NCI-H2107 treated with DMSO at 0.1 percent for 48 hours (cell line): Measurements from ENCODE around the gene PPP1R12B.
"Not testable (repeated sequence)": the region's sequence is repeated elsewhere in the genome, so short reads cannot be mapped to it uniquely, and the experiment has no call there.

ENCODE experiments used
- DNase-seq: peaks from one replicate; lab custom pipeline; 2025; ENCODE audit not compliant: unreplicated experiment; lab: John Stamatoyannopoulos, UW

The PPP1R12B gene

GRCh38 chr1:202577381-202577780 lies 228.9 kb downstream of the PPP1R12B start:
- no peak for DNase-seq

- peak; percentile 31 for DNase-seq
These were observed 229.6 kb downstream of the PPP1R12B start for GRCh38 chr1:202578001-202578504.

GRCh38 chr1:202578565-202578964 lies 230.1 kb downstream of the PPP1R12B start:
- DNase-seq = no peak

GRCh38 chr1:202579806-202580205 lies 231.3 kb downstream of the PPP1R12B start:
- DNase-seq = no peak

GRCh38 chr1:202580619-202581018 lies 232.1 kb downstream of the PPP1R12B start:
- no peak for DNase-seq

GRCh38 chr1:202582350-202582749 lies 233.9 kb downstream of the PPP1R12B start:
- DNase-seq = not testable (repeated sequence)

GRCh38 chr1:202584707-202585589 lies 236.4 kb downstream of the PPP1R12B start:
- no peak for DNase-seq

- DNase-seq = no peak
These were observed 237.1 kb downstream of the PPP1R12B start for GRCh38 chr1:202585590-202585933.

- DNase-seq = no peak
These were observed 237.7 kb downstream of the PPP1R12B start for GRCh38 chr1:202586018-202586821.

- no peak for DNase-seq
These were observed 238.4 kb downstream of the PPP1R12B start for GRCh38 chr1:202586871-202587270.

GRCh38 chr1:202587859-202588485 lies 239.5 kb downstream of the PPP1R12B start:
- DNase-seq = no peak

GRCh38 chr1:202588503-202589189 lies 240.1 kb downstream of the PPP1R12B start:
- no peak for DNase-seq

- no peak for DNase-seq
These were observed 240.9 kb downstream of the PPP1R12B start for GRCh38 chr1:202589190-202589930.

- no peak for DNase-seq
These were observed 241.6 kb downstream of the PPP1R12B start for GRCh38 chr1:202590126-202590525.

GRCh38 chr1:202590975-202591411 lies 242.5 kb downstream of the PPP1R12B start:
- no peak for DNase-seq

GRCh38 chr1:202591515-202591914 lies 243.0 kb downstream of the PPP1R12B start:
- no peak for DNase-seq

- DNase-seq = no peak
These were observed 243.6 kb downstream of the PPP1R12B start for GRCh38 chr1:202592146-202592545.

GRCh38 chr1:202593845-202594244 lies 245.3 kb downstream of the PPP1R12B start:
- no peak for DNase-seq

GRCh38 chr1:202596638-202597037 lies 248.1 kb downstream of the PPP1R12B start:
- no peak for DNase-seq
